Measurements from ENCODE around the gene ACTR3. TPM values are rescaled to one million over a fixed set of nuclear protein-coding genes. Genes with fewer than 3 reads are reported as not detected.

Gene ACTR3
- 335 and 345 TPM in 2 replicates for total RNA-seq

GRCh38 chr2:113889471-113890252, at the start of gene ACTR3:
ACTR3 (plus strand) TSS chr2:113890089; CDS start chr2:113890280, 191 bp downstream.

Small RNA genes lying within 50 kb of the gene (small RNA-seq; reads per million reads assigned to genes)
- gene RF00012, result not detected

Other genes with a start within 250 kb of the ACTR3 start
- gene SLC35F5, start 133.4 kb upstream of the ACTR3 start, total RNA-seq, result 169 and 192 TPM in 2 replicates